ENCODE data around the gene KRT78.

- no peak for TF ChIP-seq CTCF (IDR thresholded peaks at IDR 0.05; ENCODE audit: low read depth, low read length)
- no peak for TF ChIP-seq POLR2A (IDR thresholded peaks at IDR 0.05; ENCODE audit: extremely low read depth, insufficient read length)
- TF ChIP-seq, protein P1, sequence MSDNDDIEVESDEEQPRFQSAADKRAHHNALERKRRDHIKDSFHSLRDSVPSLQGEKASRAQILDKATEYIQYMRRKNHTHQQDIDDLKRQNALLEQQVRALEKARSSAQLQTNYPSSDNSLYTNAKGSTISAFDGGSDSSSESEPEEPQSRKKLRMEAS (IDR thresholded peaks at IDR 0.05; ENCODE audit: low read depth, low read length): no peak
- TF ChIP-seq MYC (IDR thresholded peaks at IDR 0.05; ENCODE audit: low read depth, low read length): no peak
Observed at GRCh38 chr12:52849511-52849910, 717 bp upstream of the KRT78 start.

Data from NB4 (cell line).